ENCODE measurements around the gene NUP88. TPM values are rescaled to one million over a fixed set of nuclear protein-coding genes. Genes with fewer than 3 reads are reported as not detected.

The NUP88 gene
- total RNA-seq, 1 donor from 2014 or later = 94.0 TPM

DNA sequence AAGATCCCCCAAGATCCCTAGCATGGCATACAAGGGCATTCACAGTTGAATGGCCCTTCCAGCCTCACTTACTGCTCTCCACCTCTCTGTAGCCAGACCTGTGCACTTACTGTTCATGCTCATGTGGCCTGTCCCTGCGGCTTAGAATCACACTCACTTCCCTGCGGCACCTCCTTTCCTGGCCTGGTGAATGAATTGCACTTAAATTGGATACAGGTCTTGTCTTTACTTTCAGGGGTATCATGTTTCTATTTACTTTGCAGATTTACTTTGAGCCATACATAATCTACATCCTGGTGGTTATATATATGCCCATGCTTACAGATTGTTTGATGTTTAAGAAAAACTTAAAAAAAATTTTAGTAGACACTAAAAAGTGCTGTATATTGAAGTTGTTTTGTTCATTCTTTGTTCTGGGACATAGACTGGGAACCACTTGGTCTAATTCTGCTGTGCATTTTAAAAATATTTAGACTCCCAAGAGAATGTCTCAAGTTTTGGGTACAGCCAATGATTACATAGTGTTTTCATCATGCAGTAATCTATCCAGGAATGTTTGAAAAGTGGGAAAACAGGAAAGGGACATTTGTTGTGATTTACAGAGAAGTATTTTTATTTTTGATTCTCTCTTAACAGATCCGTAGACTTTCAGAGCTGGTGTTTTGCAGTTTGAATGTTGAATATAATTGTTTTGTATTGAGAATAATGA lies 63.9 kb downstream of the NUP88 start:
- DNase-seq (ENCODE audit: low read depth in 2 of 2) = no peak

DNA sequence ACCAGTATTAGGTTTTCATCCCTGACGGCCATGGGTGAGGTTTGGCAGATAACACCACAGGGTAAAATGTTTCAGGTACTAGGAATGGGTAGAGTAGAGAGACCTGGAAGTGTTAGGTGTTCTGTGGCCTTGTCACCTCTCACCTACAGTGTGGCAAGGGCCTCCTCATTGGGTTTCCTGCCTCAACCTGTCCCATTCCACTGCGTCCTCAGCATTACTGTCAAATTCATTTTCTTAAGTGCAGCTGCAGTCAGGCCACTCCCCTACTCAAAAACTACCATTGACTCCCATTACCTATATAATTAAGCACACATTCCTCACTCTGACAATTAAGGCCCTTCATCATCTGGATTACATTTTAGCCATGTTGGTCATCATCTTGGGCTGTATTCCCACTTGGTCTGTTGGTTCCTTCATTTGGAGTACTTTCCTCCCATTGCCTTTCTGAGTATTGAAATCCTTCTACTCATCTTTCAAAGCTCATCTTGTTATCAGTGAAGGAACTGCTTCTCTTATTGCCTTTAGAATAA lies 64.5 kb downstream of the NUP88 start:
- DNase-seq (ENCODE audit: low read depth in 2 of 2) = no peak

DNA sequence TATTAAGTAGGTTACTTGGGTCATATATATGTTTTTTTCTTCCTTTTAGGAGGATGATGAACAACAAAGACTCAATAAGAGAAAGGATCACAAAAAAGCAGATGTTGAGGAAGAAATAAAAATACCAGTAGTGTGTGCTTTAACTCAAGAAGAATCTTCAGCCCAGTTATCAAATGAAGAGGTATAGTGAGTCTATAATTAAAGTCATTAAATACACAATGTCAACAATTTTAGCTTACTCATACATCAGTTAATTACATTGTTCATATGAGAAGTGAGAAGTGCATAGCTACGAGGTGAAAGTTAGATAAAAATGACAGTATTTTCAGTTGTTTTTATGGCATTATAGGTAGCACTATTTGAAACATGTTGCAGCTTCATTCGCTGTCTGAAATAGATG lies 65.2 kb downstream of the NUP88 start:
- DNase-seq (ENCODE audit: low read depth in 2 of 2) = no peak

DNA sequence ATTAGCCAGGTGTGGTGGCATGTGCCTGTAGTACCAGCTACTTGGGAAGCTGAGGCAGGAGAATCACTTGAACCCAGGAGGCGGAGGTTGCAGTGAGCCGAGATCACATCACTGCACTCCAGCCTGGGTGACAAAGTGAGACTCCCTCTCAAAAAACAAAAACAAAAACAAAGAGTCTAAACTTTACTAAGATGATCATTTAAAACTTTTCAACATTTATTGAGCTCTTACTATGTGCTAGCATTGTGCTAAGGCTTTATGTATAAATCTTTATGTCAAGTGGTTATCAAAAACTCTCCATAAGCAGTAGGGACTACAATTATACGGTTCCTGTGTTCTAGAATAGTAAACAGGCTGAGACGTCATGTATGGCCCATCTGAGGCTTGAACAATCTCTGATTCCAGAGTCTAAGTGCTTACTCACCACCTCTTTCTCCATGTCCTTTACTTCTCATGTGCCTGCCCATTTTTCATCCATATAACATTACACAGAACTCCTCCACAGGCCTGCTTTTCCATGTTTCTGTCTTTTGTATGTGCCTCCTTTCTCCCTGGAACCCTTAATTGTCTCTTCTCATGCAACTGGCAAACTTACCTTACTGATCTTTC lies 66.7 kb downstream of the NUP88 start:
- no peak for DNase-seq (ENCODE audit: low read depth in 2 of 2)

DNA sequence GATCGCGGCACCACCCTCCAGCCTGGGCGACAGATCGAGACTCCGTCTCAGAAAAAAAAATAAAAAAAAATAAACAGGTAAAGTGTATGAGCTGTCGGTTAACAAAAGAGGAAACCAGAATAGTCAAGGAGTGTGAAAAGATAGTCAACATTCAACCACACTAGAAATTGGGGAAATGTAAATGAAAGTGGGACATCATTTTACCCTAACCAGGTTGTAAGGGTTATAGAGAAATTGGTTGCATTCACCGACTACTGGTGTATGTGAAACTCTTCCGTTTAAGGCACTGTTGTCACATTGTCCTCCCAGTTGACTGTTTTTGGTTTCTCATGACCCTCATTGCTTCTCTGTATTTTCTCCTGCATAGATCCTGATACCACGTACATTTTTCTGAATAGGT lies 74.5 kb downstream of the NUP88 start:
- DNase-seq (ENCODE audit: low read depth in 2 of 2) = no peak

Other genes starting within 250 kb of the NUP88 start
- 1.9 and 2.8 TPM in 2 replicates for gene ZNF594, start 227.8 kb downstream of the NUP88 start, total RNA-seq
- gene SCIMP, start 184.8 kb downstream of the NUP88 start, total RNA-seq = not detected in 2 replicates
- 28.2 and 32.2 TPM in 2 replicates for gene RABEP1, start 137.4 kb downstream of the NUP88 start, total RNA-seq
- gene RPAIN, start 520 bp upstream of the NUP88 start, total RNA-seq = 33.5 and 35.3 TPM in 2 replicates
- 171 and 284 TPM in 2 replicates for gene C1QBP, start 19.5 kb upstream of the NUP88 start, total RNA-seq
- gene DHX33, start 49.3 kb upstream of the NUP88 start, total RNA-seq = 9.4 and 14.2 TPM in 2 replicates
- gene DERL2, start 66.5 kb upstream of the NUP88 start, total RNA-seq = 17.4 and 21.3 TPM in 2 replicates
- gene MIS12, start 66.9 kb upstream of the NUP88 start, total RNA-seq = 13.1 and 17.2 TPM in 2 replicates
- 5.4 and 5.8 TPM in 2 replicates for gene NLRP1, start 164.8 kb upstream of the NUP88 start, total RNA-seq